ENCODE results near the gene AQP12B.

GRCh38 chr2:240730501-240731177 is 48.0 kb upstream of the AQP12B start:
- TF ChIP-seq PPARA (CRISPR knock-in tag; IDR thresholded peaks at IDR 0.05; ENCODE audit: borderline replicate concordance) (no peak), ISL1 (CRISPR knock-in tag; IDR thresholded peaks at IDR 0.05) (no peak), RARB (CRISPR knock-in tag; IDR thresholded peaks at IDR 0.05) (no peak)

Data from SK-N-SH treated with all-trans-retinoic acid at 6 μM for 48 hours (cell line).